Epidermal melanocyte (primary cell): Measurements from ENCODE around the gene PRADC1.
"Not testable (repeated sequence)": the region's sequence is repeated elsewhere in the genome, so short reads cannot be mapped to it uniquely, and the experiment has no call there.

Experiments used
- DNase-seq: peaks from one replicate; pipeline ENCODE4 v3.0.0; 2011; ENCODE audit warnings: low spot score; ENCODE audit not compliant: insufficient read length

The PRADC1 gene

DNA sequence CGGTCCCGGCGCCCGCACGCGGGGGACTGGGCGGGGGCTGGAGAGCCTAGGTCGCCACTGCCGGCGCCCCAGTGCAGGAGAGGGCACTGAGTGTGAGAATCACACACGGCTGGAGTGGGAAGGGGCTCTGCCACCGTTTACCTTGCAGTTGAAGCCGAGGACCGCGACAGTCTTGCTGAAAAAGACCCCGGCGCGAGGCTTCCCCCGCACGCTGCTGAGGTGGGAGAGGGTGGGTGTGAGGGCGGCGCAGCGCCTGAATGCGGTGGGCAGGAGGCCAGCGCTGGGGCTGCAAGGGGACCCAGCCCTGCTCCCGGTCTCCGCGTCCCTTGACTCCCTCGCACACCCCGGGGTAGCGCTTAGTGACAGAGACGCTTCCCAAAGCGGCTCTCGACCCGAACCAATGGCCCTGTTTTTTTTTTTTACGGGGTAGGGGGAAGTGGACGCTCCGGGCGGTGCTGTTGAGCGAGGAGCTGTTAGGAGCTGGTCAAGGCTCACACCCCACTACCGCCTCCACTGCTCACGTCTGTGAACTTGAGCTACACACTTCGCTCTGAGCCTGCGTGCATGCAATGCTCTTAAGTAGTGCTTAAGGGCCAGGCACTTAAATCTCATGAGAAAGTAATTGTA lies 29.9 kb downstream of the PRADC1 start:
- DNase-seq = no peak

GRCh38 chr2:73202156-73203054 lies 30.6 kb downstream of the PRADC1 start, which contains the start of gene NOTO:
NOTO (plus strand) TSS chr2:73202574; CDS start chr2:73202667, 93 bp downstream.
- DNase-seq = no peak

GRCh38 chr2:73200281-73200680 lies 32.8 kb downstream of the PRADC1 start:
- not testable (repeated sequence) for DNase-seq

DNA sequence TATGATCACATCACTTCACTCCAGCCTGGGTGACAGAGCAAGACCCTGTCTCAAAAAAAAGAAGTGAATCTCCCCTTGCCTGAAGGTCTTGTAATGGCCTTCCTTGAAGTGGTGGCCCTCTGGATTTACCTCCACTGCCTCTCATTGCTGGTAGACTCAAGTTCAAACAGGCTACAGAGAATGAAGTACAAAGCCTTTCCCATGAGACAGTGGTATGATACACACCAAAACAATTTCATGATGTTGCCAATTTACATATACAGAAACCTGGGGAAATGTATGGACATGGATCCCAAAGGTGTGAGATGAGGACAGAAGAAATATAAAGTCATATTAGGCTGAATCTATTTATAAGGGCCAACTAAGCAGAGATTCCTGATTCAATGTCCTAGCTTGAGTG lies 35.5 kb downstream of the PRADC1 start:
- DNase-seq = peak; percentile 3

GRCh38 chr2:73187549-73187948 lies 45.5 kb downstream of the PRADC1 start:
- DNase-seq = no peak

- DNase-seq = no peak
Measured at GRCh38 chr2:73185965-73186364, 47.1 kb downstream of the PRADC1 start.
